Skin of body (tissue), 2 donors: Measurements from ENCODE around the gene PLEKHM2. TPM values are rescaled to one million over a fixed set of nuclear protein-coding genes. Genes with fewer than 3 reads are reported as not detected.
A peak's percentile ranks its signal among the peaks of the same experiment; 100 is the strongest.

Source experiments
- DNase-seq: peaks from one replicate; lab custom pipeline; 2025; lab: John Stamatoyannopoulos, UW
- total RNA-seq: library from RNA; depleted of rRNA; stranded (reverse); fragments of >200 nt; gene quantifications from one replicate; pipeline ENCODE4 v1.2.3, GENCODE V29; 2014

The PLEKHM2 gene
- total RNA-seq: 19.6 TPM

- no peak for DNase-seq
Measured at GRCh38 chr1:15684042-15684461, at the start of gene PLEKHM2. PLEKHM2 (plus strand) TSS chr1:15684320; CDS start chr1:15684559, 239 bp downstream.

- DNase-seq: no peak
Measured at GRCh38 chr1:15636436-15636835, 47.7 kb upstream of the PLEKHM2 start.

GRCh38 chr1:15637826-15638225 lies 46.3 kb upstream of the PLEKHM2 start:
- no peak for DNase-seq

DNA sequence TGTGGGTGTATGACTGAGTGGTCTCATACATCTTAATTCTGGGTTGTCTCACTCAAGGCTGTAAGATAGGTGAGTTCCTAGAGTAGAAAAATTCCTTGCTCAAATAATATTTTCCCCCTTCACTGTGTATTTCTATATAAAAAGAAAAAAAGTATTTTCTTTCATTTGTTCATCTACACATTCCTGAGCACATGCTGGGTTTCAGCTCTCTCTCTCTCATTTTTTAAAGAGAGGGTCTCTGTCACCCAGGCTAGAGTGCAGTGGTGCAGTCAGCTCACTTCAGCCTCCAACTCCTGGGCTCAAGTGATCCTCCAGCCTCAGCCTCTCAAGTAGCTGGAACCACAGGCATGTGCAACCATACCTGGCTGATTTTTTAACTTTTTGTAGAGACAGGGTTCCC lies 44.9 kb upstream of the PLEKHM2 start:
- DNase-seq: no peak

GRCh38 chr1:15639931-15640330 lies 44.2 kb upstream of the PLEKHM2 start:
- no peak for DNase-seq

DNA sequence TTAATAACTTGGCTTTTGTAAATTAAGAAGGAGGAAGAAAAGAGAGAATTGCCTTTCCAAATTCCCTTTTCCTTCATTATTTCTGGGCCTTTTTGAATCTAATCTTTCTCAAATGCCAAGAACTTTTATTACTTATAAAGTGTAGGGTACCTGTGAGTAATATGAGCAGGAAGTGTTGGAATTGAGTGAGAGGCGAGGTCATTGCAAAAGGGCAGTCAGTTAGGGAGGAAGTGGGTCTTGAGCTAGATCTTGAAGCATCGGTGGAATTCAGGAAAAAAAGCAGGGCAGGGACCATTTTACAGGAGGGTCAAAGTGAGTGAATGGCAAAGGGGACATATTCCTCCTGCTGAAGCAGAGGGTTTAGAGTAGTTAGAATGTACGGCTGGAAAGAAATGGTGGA lies 43.5 kb upstream of the PLEKHM2 start:
- DNase-seq: no peak

DNA sequence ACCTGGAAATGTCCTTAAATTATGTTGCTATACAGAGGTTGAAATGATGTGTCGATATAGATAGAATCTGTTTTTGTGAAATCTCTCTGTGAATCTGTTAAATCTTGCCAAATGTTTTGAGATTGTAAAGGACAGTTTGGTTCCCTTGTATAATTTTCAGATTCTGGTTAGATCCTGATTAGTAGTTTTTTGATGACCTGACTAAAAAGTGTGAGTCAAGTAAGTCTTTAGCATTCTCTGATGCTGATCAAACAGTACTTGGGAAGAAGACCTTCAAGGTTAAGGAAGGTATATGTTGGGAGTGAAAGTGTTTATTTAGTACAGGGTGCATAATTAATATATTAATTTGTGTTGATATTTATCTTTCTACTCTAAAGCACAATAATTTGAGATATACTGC lies 34.2 kb upstream of the PLEKHM2 start:
- no peak for DNase-seq

GRCh38 chr1:15650433-15650832 lies 33.7 kb upstream of the PLEKHM2 start:
- DNase-seq: no peak

DNA sequence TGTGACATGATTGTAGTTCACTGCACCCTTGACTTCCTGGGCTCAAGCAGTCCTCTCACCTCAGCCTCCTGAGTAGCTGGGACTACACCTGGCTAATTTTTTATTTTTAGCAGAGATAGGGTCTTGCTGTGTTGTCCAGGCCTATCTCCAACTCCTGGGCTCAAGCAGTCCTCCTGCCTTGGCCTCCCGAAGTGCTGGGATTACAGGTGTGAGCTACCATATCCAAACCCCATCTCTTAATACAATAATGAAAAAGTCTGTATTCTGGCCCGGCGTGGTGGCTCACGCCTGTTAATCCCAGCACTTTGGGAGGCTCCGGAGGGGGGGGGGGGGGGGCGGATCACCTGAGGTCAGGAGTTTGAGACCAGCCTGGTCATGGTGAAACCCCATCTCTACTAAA lies 32.0 kb upstream of the PLEKHM2 start:
- DNase-seq: peak; percentile 43

- no peak for DNase-seq
Measured at GRCh38 chr1:15654091-15654690, 29.9 kb upstream of the PLEKHM2 start.

- DNase-seq: no peak
Measured at GRCh38 chr1:15656464-15656863, 27.7 kb upstream of the PLEKHM2 start.

GRCh38 chr1:15657021-15657420 lies 27.1 kb upstream of the PLEKHM2 start:
- no peak for DNase-seq

DNA sequence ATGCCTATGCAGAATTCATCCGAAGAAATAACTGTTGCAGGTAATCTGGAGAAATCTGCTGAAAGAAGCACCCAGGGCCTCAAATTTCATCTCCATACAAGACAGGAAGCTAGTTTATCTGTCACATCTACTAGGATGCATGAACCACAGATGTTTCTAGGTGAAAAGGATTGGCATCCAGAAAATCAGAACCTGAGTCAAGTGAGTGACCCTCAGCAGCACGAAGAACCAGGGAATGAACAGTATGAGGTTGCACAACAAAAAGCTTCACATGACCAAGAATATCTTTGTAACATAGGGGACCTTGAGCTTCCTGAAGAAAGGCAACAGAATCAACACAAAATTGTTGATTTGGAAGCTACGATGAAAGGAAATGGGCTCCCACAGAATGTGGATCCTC lies 24.0 kb upstream of the PLEKHM2 start:
- DNase-seq: no peak

- no peak for DNase-seq
Measured at GRCh38 chr1:15662477-15662876, 21.6 kb upstream of the PLEKHM2 start.

- DNase-seq: no peak
Measured at GRCh38 chr1:15663925-15664324, 20.2 kb upstream of the PLEKHM2 start.

- DNase-seq: no peak
Measured at GRCh38 chr1:15667362-15667761, 16.8 kb upstream of the PLEKHM2 start.

- DNase-seq: no peak
Measured at GRCh38 chr1:15668089-15668754, 15.9 kb upstream of the PLEKHM2 start.

GRCh38 chr1:15669074-15669473 lies 15.0 kb upstream of the PLEKHM2 start:
- DNase-seq: no peak

- DNase-seq: no peak
Measured at GRCh38 chr1:15669864-15670263, 14.3 kb upstream of the PLEKHM2 start.

DNA sequence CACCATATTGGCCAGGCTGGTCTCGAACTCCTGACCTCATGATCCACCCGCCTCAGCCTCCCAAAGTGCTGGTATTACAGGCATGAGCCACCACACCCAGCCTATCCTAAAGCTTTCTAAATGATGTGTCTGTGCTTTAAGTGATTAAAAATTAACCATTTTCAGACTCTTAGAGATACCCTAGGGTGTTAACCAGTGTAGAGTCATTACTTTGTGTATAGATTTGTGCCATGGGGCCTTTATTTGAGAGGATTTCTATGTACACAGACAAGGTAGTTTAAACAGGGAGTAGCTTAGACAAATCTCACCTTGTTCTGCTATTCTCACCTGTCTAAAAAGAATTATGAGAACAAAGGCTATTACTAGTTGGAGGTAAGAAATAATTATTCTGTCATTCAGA lies 12.7 kb upstream of the PLEKHM2 start:
- no peak for DNase-seq

DNA sequence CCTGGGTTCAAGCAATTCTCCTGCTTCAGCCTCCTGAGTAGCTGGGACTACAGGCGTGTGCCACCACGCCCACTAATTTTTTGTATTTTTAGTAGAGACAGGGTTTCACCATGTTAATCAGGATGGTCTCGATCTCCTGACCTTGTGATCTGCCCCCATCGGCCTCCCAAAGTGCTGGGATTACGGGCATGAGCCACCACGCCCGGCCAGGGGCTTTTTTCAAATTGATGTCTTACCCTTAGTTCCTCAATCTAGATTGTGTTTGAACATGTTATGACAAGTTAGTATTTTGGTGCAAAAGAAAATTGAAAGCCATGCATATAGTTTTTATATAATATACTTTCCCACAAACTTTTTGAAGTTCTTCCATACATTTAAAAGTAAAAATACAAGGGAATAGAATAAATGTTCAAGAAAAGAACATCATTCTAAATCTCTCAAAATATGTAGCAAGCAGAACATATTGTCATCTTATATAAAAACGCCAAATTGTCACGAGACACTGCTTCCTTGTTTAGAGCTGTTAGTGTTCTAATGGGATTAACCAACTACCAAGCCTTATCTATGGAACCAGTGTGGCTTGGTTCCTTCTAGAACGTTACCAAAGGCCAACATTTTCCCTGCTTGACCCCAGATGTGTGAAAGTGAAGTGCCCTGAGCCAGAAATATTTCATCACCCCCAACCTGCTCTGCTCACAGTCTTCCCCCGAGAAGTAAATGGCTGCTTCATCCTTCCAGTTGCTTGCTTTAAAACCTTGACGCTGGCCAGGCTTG lies 9.5 kb upstream of the PLEKHM2 start:
- no peak for DNase-seq

DNA sequence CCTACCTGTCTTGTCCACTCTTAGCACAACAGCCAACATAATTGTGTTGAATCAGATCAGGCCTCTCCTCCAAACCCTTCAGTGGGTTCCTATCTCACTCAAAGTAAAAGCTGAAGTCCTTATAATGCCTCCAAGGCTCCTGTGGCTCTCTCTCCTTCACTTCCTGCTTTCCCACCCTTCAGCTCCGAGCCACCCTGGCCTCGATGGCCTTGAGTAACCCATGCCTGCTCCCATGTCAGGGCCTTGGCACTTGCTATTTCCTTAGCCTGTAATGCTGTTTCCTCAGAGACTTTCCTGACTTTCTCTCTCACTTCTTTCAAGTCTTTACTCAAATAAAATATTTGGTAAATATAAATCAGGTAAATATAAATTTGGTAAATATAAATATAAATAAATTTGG lies 8.1 kb upstream of the PLEKHM2 start:
- DNase-seq: no peak
